H4 (cell line): ENCODE data around the gene POU2F3. TPM values are rescaled to one million over a fixed set of nuclear protein-coding genes. Genes with fewer than 3 reads are reported as not detected.

ENCODE experiments used
- DNase-seq: peaks from one replicate; pipeline ENCODE4 v3.0.0-alpha.2; 2015; ENCODE audit warnings: low spot score
- total RNA-seq: library from RNA; depleted of rRNA; stranded (reverse); fragments of >200 nt; shearing (Covaris generic); gene quantifications from 2 replicates; pipeline ENCODE4 v1.2.3, GENCODE V29; 2014

Gene POU2F3
- total RNA-seq, 1 experiment from 2014 or later, result 0.10 TPM

GRCh38 chr11:120226242-120226641 is 13.7 kb upstream of the POU2F3 start:
- DNase-seq, result no peak

- no peak for DNase-seq
These were observed 13.2 kb upstream of the POU2F3 start for GRCh38 chr11:120226714-120227113.

- DNase-seq, result no peak
These were observed 12.6 kb upstream of the POU2F3 start for GRCh38 chr11:120227228-120227852.

- DNase-seq, result no peak
These were observed 11.1 kb upstream of the POU2F3 start for GRCh38 chr11:120228794-120229384.

- no peak for DNase-seq
These were observed 10.2 kb upstream of the POU2F3 start for GRCh38 chr11:120229451-120230424.

- no peak for DNase-seq
These were observed 9.4 kb upstream of the POU2F3 start for GRCh38 chr11:120230433-120231071.

- no peak for DNase-seq
These were observed 8.0 kb upstream of the POU2F3 start for GRCh38 chr11:120231963-120232362.

- DNase-seq, result no peak
These were observed 6.6 kb upstream of the POU2F3 start for GRCh38 chr11:120233207-120233803.

- DNase-seq, result peak; percentile 71
These were observed 4.8 kb upstream of the POU2F3 start for GRCh38 chr11:120235024-120235628.

- DNase-seq, result peak; percentile 37
These were observed 3.5 kb upstream of the POU2F3 start for GRCh38 chr11:120236169-120237107.

- DNase-seq, result no peak
These were observed 846 bp upstream of the POU2F3 start for GRCh38 chr11:120238968-120239620.

- DNase-seq, result no peak
These were observed 926 bp downstream of the POU2F3 start for GRCh38 chr11:120240866-120241265.

GRCh38 chr11:120241277-120241676 is 1.3 kb downstream of the POU2F3 start:
- no peak for DNase-seq

GRCh38 chr11:120243221-120243620 is 3.3 kb downstream of the POU2F3 start:
- DNase-seq, result no peak

- DNase-seq, result no peak
These were observed 4.8 kb downstream of the POU2F3 start for GRCh38 chr11:120244476-120245365.

- DNase-seq, result no peak
These were observed 5.5 kb downstream of the POU2F3 start for GRCh38 chr11:120245434-120245833.

GRCh38 chr11:120248551-120249278 is 8.8 kb downstream of the POU2F3 start:
- peak; percentile 55 for DNase-seq
